AG04450 (cell line): ENCODE data around the gene C9orf43. TPM values are rescaled to one million over a fixed set of nuclear protein-coding genes. Genes with fewer than 3 reads are reported as not detected.

Experiments used
- CTCF ChIA-PET: fragments of 300-600, 350-600 bp; formaldehyde crosslinking; extraction: SDS; loops from one replicate; lab custom pipeline; 2022; ENCODE audit warnings: antibody characterized with exemption, inconsistent platforms; lab: Charles Lee
- POLR2A ChIA-PET: fragments of 350-600 bp; formaldehyde crosslinking; extraction: SDS; loops from one replicate; lab custom pipeline; 2021; ENCODE audit warnings: antibody characterized with exemption, inconsistent platforms; lab: Yijun Ruan, JAX
- DNase-seq: peaks from one replicate; pipeline ENCODE4 v3.0.0-alpha.2; 2011; ENCODE audit warnings: low read depth, low spot score
- H3K27ac ChIP-seq: one replicate; pipeline ENCODE4 v1.5.1; 2012; ENCODE audit warnings: low read depth, low read length, control low read depth
- H3K27me3 ChIP-seq: one replicate; pipeline ENCODE4 v1.6.0; 2012; ENCODE audit warnings: low read length; ENCODE audit not compliant: control insufficient read depth, insufficient read depth
- H3K4me3 ChIP-seq: 2 replicates; pipeline ENCODE4 v1.5.1; 2011; ENCODE audit warnings: mild to moderate bottlenecking, low read depth, low read length, control low read depth
- H3K9me3 ChIP-seq: 2 replicates; pipeline ENCODE4 v1.5.1; 2012; ENCODE audit warnings: low read length; ENCODE audit not compliant: control insufficient read depth, insufficient read depth
- polyA plus RNA-seq: library from polyadenylated mRNA; depleted of rRNA; stranded (reverse); fragments of >200 nt; gene quantifications from 2 replicates; pipeline ENCODE4 v1.2.3, GENCODE V29; 2011
- TF ChIP-seq, protein P1 (sequence below): IDR thresholded peaks from 2 replicates; pipeline ENCODE4 v1.5.1; 2011; ENCODE audit warnings: low read depth, low read length, control low read depth, inconsistent platforms

Gene C9orf43
- polyA plus RNA-seq, 1 experiment, result 0.50 TPM

DNA sequence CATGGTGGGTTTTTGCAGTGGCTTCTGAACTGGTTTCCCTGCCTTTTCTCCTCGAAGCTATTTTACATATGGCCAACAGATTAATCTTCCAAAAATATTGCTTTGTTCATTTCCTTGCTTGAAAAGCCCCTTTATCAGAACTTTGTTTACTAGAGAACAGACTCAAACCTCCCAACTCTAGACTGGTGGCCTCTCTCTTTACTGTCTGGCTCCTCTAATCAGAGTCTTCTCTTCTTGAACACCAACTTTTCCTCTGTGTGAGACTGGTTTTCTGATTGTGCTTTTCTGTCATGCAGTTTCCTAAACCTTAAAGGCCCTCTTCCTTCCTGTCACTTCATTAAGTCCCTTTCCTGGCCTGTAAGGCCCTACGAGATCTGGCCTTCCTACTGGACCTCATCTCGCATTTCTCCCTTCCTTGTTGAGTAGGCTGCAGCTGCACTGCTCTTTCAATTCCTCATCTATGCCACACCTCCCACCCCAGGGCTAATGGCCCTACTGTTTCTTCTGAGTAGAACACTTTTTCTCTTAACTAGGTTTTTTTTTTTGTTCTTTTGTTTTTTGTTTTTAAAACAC is 5.7 kb downstream of the C9orf43 start:
- CTCF ChIA-PET, result no interaction called here
- POLR2A ChIA-PET, result no interaction called here
- TF ChIP-seq, protein P1, sequence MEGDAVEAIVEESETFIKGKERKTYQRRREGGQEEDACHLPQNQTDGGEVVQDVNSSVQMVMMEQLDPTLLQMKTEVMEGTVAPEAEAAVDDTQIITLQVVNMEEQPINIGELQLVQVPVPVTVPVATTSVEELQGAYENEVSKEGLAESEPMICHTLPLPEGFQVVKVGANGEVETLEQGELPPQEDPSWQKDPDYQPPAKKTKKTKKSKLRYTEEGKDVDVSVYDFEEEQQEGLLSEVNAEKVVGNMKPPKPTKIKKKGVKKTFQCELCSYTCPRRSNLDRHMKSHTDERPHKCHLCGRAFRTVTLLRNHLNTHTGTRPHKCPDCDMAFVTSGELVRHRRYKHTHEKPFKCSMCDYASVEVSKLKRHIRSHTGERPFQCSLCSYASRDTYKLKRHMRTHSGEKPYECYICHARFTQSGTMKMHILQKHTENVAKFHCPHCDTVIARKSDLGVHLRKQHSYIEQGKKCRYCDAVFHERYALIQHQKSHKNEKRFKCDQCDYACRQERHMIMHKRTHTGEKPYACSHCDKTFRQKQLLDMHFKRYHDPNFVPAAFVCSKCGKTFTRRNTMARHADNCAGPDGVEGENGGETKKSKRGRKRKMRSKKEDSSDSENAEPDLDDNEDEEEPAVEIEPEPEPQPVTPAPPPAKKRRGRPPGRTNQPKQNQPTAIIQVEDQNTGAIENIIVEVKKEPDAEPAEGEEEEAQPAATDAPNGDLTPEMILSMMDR, result no peak
- H3K27ac ChIP-seq, result no peak overlapping the region
- no peaks in the 10 kb centered on the region for H3K27me3 ChIP-seq
- no peaks in the 10 kb centered on the region for H3K9me3 ChIP-seq
- H3K4me3 ChIP-seq, result no peak overlapping the region
- DNase-seq, result no peak

DNA sequence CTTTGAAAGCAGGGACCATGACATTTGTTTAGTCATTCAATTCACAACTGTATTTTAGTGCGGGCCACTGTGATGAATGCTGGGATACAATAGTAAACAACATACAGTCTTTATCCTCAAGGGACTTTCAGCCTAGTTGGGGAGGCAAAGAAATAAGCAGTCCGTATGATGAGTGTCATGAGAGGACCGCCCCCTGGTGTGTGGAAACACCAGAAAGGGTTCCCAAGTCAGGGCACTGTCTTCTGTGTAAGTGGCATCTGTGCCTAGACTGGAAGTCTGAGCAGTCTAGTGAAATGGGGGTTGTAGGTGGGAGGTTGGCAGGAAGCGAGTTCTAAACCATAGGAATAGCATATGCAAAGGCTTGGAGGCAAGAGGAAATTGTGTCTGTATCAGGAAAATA is 6.8 kb downstream of the C9orf43 start:
- no peak overlapping the region for H3K4me3 ChIP-seq
- H3K27ac ChIP-seq, result no peak overlapping the region
- TF ChIP-seq, protein P1, result no peak
- H3K9me3 ChIP-seq, result no peaks in the 10 kb centered on the region
- ChIA-PET CTCF (no interaction called here), POLR2A (no interaction called here)
- peaks cover 3% of the 10 kb centered on the region for H3K27me3 ChIP-seq
- DNase-seq, result no peak

DNA sequence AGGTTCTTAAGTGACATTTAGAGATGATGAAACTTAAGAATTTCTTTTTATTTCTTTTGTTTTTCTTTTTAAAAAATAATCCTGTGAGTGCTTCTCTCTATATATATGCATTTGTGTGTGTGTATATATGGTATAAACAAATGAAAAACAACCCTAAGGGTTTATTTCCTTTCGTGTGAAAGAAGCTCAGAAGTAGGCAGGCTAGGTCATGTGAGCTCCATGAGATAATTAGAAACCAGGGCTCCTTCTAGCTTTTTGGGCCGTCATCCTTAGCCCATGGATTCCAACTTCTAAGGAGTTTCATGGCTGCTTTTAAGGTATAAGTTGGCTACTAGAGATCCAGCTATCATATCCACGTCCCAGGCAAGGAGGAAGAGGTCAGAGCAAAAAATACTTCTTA is 11.2 kb downstream of the C9orf43 start:
- H3K27ac ChIP-seq, result no peak overlapping the region
- DNase-seq, result no peak
- POLR2A ChIA-PET, result interaction anchor here (1.5 kb wide), 1 partner anchor 12 kb away, joined by 7 read pairs; the partner anchor contains the start of genes C9orf43 and POLE3
- TF ChIP-seq, protein P1, result no peak
- H3K9me3 ChIP-seq, result no peaks in the 10 kb centered on the region
- peaks cover 38% of the 10 kb centered on the region for H3K27me3 ChIP-seq
- no peak overlapping the region for H3K4me3 ChIP-seq
- CTCF ChIA-PET, result interaction anchor here (2.6 kb wide), 1 partner anchor 21 kb away, joined by 7 read pairs; the partner anchor contains the start of gene ALAD

DNA sequence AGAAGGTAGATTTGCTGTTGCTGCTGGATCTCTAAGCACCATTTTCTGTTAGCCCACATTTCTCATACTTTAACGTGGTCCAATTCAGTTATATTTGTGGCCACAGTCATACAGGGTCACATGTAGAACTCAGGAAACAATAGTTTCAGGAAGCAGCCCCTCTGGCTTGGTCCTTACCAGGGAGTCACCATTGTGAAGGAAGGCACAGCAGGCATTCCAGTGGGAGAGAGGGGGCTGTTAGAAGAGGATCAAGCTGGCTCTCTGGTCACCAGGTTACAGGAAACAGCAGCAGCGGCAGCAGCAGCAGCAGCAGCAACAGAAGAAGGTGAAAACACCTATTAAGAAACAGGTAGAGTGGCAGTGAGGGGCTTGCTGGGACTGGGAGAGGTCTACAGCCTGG is 14.5 kb downstream of the C9orf43 start:
- peaks cover 43% of the 10 kb centered on the region for H3K27me3 ChIP-seq
- H3K4me3 ChIP-seq, result no peak overlapping the region
- TF ChIP-seq, protein P1, result no peak
- no peak overlapping the region for H3K27ac ChIP-seq
- no peaks in the 10 kb centered on the region for H3K9me3 ChIP-seq
- ChIA-PET CTCF (interaction anchor here (1.4 kb wide), 1 partner anchor 21 kb away, joined by 3 read pairs; no protein-coding TSS in a partner anchor), POLR2A (interaction anchor here (1.2 kb wide), 1 partner anchor 15 kb away, joined by 4 read pairs; the partner anchor contains the start of genes C9orf43 and POLE3)
- DNase-seq, result no peak

DNA sequence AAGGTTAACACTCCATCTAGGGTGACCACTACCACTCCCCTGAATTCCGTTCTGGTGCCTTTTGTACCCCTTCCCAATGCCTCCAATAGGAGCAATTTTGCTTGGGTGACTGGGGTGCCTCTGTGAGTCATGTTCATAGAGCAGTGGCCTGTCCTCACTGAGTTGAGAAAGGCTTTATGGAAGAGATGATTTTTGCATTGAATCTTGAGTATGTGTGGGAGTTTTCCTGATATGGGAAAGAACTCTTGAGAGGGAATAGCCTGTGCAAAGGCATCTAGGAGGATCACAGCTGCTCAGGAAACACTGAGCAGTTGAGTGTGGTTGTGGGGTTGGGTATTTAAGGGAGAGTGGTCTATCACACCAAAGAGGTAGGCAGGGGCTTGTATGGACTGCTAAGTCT is 16.2 kb downstream of the C9orf43 start:
- POLR2A ChIA-PET, result no interaction called here
- no peak for DNase-seq
- Histone ChIP-seq H3K9me3 (no peaks in the 10 kb centered on the region), H3K27ac (no peak overlapping the region), H3K27me3 (peaks cover 43% of the 10 kb centered on the region), H3K4me3 (no peak overlapping the region)
- CTCF ChIA-PET, result interaction anchor here (1.0 to 1.7 kb wide), 3 partner anchors 165 to 231 kb away, joined by 3 to 9 read pairs (median 4); no protein-coding TSS in a partner anchor
- TF ChIP-seq, protein P1, result no peak
